HuH-7.5 (cell line): ENCODE measurements around the gene TAS2R1.
"Not testable (repeated sequence)": the region's sequence is repeated elsewhere in the genome, so short reads cannot be mapped to it uniquely, and the experiment has no call there.

Source experiments
- DNase-seq: peaks from one replicate; pipeline ENCODE4 v3.0.0; 2011; ENCODE audit warnings: low spot score

Gene TAS2R1

GRCh38 chr5:9622971-9623421 is 7.2 kb downstream of the TAS2R1 start:
- DNase-seq, result no peak

GRCh38 chr5:9621379-9621903 is 8.7 kb downstream of the TAS2R1 start:
- no peak for DNase-seq

GRCh38 chr5:9619331-9620092 is 10.6 kb downstream of the TAS2R1 start:
- no peak for DNase-seq

- DNase-seq, result no peak
Observed at GRCh38 chr5:9617739-9618504, 12.2 kb downstream of the TAS2R1 start.

GRCh38 chr5:9617221-9617620 is 12.9 kb downstream of the TAS2R1 start:
- no peak for DNase-seq

GRCh38 chr5:9615331-9615730 is 14.8 kb downstream of the TAS2R1 start:
- DNase-seq, result no peak

GRCh38 chr5:9613360-9613759 is 16.8 kb downstream of the TAS2R1 start:
- DNase-seq, result no peak

GRCh38 chr5:9610969-9611368 is 19.2 kb downstream of the TAS2R1 start:
- DNase-seq, result no peak

- DNase-seq, result no peak
Observed at GRCh38 chr5:9610364-9610763, 19.8 kb downstream of the TAS2R1 start.

- no peak for DNase-seq
Observed at GRCh38 chr5:9608093-9608492, 22.1 kb downstream of the TAS2R1 start.

- no peak for DNase-seq
Observed at GRCh38 chr5:9605041-9605838, 24.9 kb downstream of the TAS2R1 start.

- no peak for DNase-seq
Observed at GRCh38 chr5:9604416-9604815, 25.7 kb downstream of the TAS2R1 start.

GRCh38 chr5:9601055-9601739 is 29.0 kb downstream of the TAS2R1 start:
- DNase-seq, result no peak

- no peak for DNase-seq
Observed at GRCh38 chr5:9599391-9599790, 30.8 kb downstream of the TAS2R1 start.

GRCh38 chr5:9598329-9598728 is 31.8 kb downstream of the TAS2R1 start:
- DNase-seq, result not testable (repeated sequence)

- DNase-seq, result not testable (repeated sequence)
Observed at GRCh38 chr5:9597322-9597721, 32.8 kb downstream of the TAS2R1 start.

GRCh38 chr5:9596824-9597223 is 33.3 kb downstream of the TAS2R1 start:
- DNase-seq, result no peak

- no peak for DNase-seq
Observed at GRCh38 chr5:9596171-9596780, 33.9 kb downstream of the TAS2R1 start.

- DNase-seq, result no peak
Observed at GRCh38 chr5:9594913-9595312, 35.2 kb downstream of the TAS2R1 start.

GRCh38 chr5:9589049-9589835 is 40.9 kb downstream of the TAS2R1 start:
- DNase-seq, result no peak
